Urinary bladder (tissue), 4 donors: ENCODE data around the gene GOLGA6L2. TPM values are rescaled to one million over a fixed set of nuclear protein-coding genes. Genes with fewer than 3 reads are reported as not detected.
"Not testable (repeated sequence)": the region's sequence is repeated elsewhere in the genome, so short reads cannot be mapped to it uniquely, and the experiment has no call there.

ENCODE experiments used
- DNase-seq: peaks from one replicate; pipeline ENCODE4 v3.0.0-alpha.2; 2015; ENCODE audit errors: extremely low spot score
- H3K27ac ChIP-seq: one replicate; pipeline ENCODE4 v1.5.1; 2013; ENCODE audit warnings: low read depth, mild to moderate bottlenecking, moderate library complexity
- H3K36me3 ChIP-seq: one replicate; pipeline ENCODE4 v1.6.1; 2013; ENCODE audit warnings: mild to moderate bottlenecking, moderate library complexity; ENCODE audit not compliant: insufficient read depth
- H3K4me1 ChIP-seq: one replicate; pipeline ENCODE4 v1.6.1; 2013; ENCODE audit warnings: mild to moderate bottlenecking, moderate library complexity; ENCODE audit not compliant: insufficient read depth
- H3K4me3 ChIP-seq: one replicate; pipeline ENCODE4 v1.5.1; 2013; ENCODE audit warnings: low read depth, low read length
- WGBS: extraction: QIAGEN DNeasy Blood & Tissue Kit; methylation state at CpG from one replicate; pipeline ENCODE4 v1.1.7; 2013; 5-methylcytosine and 5-hydroxymethylcytosine counted together
- polyA plus RNA-seq: library from polyadenylated mRNA; stranded (reverse); fragments of 200-250 nt; gene quantifications from one replicate; pipeline ENCODE4 v1.2.3, GENCODE V29; 2013
- total RNA-seq: library from RNA; depleted of rRNA; stranded (reverse); fragments of >200 nt; gene quantifications from one replicate; pipeline ENCODE4 v1.2.3, GENCODE V29; 2014
- donor health status: healthy with polysubstance abuse.
- donor health status: healthy.

The GOLGA6L2 gene
- total and polyA plus RNA-seq, 2 donors = not detected

DNA sequence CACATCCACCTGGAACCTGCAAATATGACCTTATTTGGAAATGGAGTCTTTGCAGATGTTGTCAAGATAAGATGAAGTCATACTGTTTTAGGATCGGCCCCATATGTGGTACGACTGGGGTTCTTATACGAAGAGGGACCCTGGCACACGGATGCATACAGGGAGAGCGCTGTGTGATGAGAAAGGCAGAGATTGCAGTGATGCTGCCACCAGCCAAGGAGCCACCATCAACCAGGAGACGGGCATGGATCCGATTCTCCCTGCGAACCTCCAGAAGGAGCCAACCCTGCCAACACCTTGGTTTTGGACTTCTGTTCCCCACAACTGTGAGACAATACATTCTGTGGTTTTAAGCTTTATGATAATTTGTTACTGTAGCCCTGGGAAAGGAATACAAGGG lies 31.2 kb downstream of the GOLGA6L2 start:
- not testable (repeated sequence) for H3K4me1 ChIP-seq, DNase-seq, H3K4me3 ChIP-seq, H3K27ac ChIP-seq, H3K36me3 ChIP-seq
- 93% methylated on average over 8 of the region's 8 CpGs for WGBS

DNA sequence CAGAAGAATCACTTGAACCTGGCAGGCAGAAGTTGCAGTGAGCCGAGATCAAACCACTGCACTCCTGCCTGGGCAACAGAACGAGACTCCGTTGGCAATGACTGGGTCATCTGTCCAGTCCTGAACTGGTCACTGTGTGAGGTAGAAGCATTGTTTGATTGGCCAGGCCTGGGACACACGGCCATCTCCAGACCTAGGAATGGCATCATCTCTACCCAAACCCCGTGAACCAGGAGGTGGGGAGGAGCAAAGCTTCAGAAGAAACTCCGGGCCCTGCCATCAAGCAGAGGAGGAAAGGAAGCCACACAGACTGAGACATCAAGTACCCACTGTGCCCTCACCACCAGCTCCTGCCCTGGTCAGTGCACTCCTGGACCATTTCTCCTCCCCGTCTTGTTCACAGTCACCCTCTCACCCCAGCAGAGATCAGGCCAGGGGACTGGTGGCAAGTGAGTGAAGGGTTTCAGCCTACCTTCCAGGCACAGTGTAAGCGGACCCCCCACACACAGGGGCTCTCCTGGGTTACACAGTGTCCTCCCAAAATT lies 31.6 kb downstream of the GOLGA6L2 start:
- no peaks in the 10 kb centered on the region for H3K36me3 ChIP-seq
- WGBS = 83% methylated on average over 8 of the region's 8 CpGs
- H3K27ac ChIP-seq = no peak overlapping the region
- H3K4me1 ChIP-seq = no peaks in the 10 kb centered on the region
- no peak for DNase-seq
- no peak overlapping the region for H3K4me3 ChIP-seq

DNA sequence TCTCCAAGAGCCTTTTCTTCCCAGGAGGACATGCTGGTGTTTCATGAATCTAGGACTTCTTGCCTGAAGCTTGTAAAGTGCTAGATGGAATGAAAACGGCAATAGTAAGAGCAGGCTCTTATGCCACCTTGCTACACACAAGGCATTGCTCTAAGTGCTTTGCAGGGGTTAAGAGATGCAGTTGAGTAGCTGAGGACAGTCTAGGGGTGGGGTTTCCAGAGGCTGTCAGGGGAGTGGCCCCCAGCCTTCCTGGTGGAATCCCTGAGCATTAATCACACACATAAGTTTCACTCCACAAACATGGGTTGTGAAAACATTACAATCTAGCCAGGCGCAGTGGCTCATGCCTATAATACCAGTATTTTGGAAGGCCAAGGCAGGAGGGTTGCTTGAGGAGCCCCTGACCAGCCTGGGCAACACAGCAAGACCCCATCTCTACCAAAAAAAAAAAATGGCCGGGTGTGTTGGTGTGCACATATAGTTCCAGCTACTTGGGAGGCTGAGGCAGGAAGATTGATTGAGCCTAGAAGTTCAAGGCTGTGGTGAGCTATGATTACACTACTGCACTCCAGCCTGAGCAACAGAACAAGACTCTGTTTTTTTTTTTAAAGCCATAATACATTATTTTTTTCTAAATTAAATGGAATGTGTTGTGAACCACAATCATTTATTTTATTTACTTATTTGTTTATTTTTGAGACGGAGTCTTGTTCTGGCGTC lies 34.0 kb downstream of the GOLGA6L2 start:
- not testable (repeated sequence) for H3K4me1 ChIP-seq, DNase-seq, H3K27ac ChIP-seq, H3K4me3 ChIP-seq, H3K36me3 ChIP-seq
- WGBS = 77% methylated on average over 5 of the region's 5 CpGs

DNA sequence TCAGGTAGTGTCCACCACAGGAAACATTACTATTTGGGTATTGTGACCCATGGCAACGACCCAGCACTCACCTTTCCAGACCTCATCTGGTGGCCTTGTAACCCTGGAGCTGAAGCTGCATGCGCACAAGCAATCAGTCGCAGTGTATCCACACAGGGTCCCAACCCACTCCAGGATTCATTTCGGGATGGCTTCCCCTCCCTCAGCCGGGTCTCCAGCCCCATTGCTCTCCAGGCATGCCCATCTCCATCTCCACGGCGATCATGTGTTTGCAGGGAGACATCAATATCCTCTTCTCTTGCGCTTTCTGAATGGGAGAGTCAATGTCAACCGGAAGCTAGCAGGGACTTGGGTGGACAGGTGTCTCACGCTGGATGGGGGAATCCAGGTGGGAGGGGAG lies 35.2 kb downstream of the GOLGA6L2 start:
- no peak for DNase-seq
- Histone ChIP-seq H3K4me1 (no peaks in the 10 kb centered on the region), H3K27ac (no peak overlapping the region), H3K4me3 (no peak overlapping the region), H3K36me3 (no peaks in the 10 kb centered on the region)
- WGBS = 80% methylated on average over 10 of the region's 10 CpGs

DNA sequence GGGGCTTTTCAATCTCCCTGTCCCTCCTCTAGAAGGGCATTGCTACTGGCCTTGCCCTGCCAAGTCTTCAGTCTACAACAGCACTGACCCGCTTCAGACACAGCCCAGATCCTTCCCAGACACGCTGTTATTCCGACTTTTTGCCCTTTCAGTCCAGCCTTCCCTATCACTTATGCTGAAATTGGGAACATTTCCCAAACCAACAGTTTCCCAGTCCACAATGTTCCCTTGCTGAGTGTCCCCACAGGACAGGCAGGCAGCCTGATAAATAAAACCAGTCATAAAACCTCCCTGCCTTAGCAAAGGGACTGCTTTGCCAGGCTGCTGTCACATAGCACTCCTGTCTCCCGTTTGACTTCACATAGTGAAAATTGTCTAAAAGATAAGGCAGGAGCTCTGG lies 43.5 kb downstream of the GOLGA6L2 start:
- 46% methylated on average over 4 of the region's 4 CpGs for WGBS
- H3K27ac ChIP-seq = no peak overlapping the region

DNA sequence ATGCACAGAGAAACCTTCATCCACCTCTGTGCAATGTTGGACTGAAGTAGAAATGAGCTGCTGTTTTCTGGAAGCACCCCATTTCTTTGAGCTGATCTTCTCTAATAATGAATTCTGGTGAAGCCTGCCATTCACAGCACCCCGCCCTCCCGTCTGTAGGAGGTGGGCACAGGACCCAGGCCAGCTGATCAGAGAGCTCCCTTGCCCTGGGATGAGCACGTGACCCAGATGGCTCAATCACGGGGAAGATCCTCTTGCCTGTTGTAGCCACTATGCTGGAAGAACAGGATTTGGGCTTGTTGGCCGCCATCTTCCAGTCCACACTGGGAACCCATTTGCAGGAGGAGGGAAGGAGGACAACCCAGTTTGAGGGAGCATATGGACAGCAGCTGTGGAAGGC lies 44.5 kb downstream of the GOLGA6L2 start:
- H3K4me1 ChIP-seq = no peaks in the 10 kb centered on the region

More for the DNA sequence above, 43.5 kb downstream of the GOLGA6L2 start:
- Histone ChIP-seq H3K4me3 (no peak overlapping the region), H3K4me1 (no peaks in the 10 kb centered on the region), H3K36me3 (no peaks in the 10 kb centered on the region)
- no peak for DNase-seq

DNA sequence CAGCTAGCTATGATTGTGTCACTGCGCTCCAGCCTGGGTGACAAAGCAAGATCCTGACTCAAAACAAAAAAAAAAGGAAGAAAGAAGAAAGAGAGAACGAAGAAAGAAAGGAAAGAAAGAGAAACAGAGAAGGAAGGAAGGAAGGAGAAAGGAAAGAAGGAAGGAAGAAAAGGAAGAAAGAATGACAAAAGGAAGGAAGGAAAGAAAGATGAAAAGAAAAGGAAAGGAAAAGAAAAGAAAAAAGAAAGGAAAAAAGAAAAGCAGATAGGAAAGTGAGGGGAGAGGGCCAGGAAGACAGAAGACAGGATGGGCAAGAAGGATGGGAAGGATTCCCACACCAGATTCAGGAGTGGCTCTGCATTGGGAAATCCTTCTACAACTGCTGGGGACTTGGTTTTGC lies 44.9 kb downstream of the GOLGA6L2 start:
- Histone ChIP-seq H3K4me3 (no peak overlapping the region), H3K4me1 (no peaks in the 10 kb centered on the region), H3K27ac (no peak overlapping the region), H3K36me3 (no peaks in the 10 kb centered on the region)
- 71% methylated on average over 2 of the region's 2 CpGs for WGBS
- no peak for DNase-seq

More for the DNA sequence above, 44.5 kb downstream of the GOLGA6L2 start:
- no peak overlapping the region for H3K27ac ChIP-seq
- H3K36me3 ChIP-seq = no peaks in the 10 kb centered on the region
- 70% methylated on average over 5 of the region's 5 CpGs for WGBS
- no peak for DNase-seq
- H3K4me3 ChIP-seq = no peak overlapping the region

DNA sequence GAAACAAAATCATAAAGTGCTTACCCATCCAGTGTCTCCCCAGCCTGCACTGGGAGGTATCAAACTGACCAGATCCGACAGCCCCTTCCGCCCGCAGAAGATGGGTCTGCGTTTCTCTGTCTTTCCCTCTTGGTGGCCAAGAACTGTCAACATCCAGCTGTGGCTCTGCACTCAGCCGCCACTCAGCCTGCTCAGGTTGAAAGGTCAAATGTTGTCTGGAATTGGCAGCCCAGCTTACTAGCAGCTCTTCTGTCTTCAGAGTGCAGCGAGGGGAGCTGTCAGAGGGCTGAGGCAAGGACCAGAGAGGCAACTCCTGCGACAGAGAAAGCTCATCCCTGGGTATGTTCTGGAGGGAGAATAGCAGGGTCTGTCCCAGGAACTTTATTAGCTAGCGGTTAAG lies 45.4 kb downstream of the GOLGA6L2 start:
- WGBS = 56% methylated on average over 8 of the region's 8 CpGs
- no peak for DNase-seq
- no peak overlapping the region for H3K4me3 ChIP-seq
- H3K4me1 ChIP-seq = no peaks in the 10 kb centered on the region
- H3K36me3 ChIP-seq = no peaks in the 10 kb centered on the region
- no peak overlapping the region for H3K27ac ChIP-seq

DNA sequence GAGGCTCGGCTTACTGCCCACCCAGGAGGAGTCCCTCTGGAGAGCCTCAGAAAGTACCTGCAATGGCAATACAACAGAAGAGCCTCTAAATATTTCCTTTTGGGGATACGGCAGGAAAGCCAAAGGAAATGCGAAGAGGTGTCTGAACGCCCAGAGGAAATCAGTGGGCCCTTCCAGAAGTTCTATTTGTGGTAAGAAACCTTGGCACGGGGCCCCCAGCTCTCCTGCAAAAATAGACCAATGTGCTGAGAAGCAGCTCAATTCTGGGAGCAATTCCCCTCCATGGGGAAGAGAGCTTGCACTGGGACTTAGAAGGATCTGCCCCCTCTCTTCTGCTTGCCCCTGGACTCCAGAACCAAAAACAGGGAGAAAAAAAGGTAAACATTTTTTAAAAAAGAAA lies 47.8 kb downstream of the GOLGA6L2 start:
- H3K4me1 ChIP-seq, H3K4me3 ChIP-seq, H3K36me3 ChIP-seq, H3K27ac ChIP-seq, DNase-seq: not testable (repeated sequence)
- 74% methylated on average over 5 of the region's 5 CpGs for WGBS

DNA sequence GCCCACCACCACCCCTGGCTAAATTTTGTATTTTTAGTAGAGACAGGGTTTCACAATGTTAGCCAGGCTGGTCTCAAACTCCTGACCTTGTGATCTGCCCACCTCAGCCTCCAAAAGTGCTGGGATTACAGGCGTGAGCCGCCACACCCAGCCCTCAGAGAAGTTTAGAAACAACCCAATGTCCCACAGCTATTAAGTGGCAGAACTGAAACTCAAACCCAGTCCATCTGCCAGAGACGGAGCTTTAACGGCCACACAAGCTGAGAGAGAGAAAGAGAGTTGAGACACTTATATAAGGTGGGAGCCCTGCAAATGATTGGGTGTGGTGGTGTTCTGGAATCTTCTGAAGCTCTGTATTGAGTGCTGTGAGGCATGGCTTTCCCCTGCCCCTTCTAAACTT lies 48.7 kb downstream of the GOLGA6L2 start:
- 90% methylated on average over 4 of the region's 4 CpGs for WGBS
- H3K27ac ChIP-seq, H3K4me1 ChIP-seq: not testable (repeated sequence)

DNA sequence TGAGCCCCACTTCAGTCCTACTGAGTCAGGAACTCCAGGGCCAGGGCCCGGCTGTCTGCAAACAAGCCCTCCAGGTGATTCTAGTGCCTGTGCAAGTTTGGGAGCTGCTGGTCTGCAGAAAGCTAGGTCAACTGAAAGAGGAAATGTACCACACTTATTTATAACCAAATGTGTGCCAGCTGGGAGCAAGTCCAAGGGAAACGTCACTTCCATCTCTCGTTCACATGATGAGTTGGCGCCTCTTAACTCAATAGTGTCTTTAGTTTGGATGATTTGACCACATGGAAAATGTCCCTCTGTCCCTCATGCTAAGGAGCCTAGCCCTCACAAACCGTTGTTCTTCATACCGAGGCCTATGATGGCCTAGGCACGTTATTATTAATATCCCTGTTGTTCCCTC lies 49.3 kb downstream of the GOLGA6L2 start:
- Histone ChIP-seq H3K36me3 (no peaks in the 10 kb centered on the region), H3K4me1 (no peaks in the 10 kb centered on the region), H3K27ac (no peak overlapping the region), H3K4me3 (no peak overlapping the region)
- DNase-seq = no peak
- 78% methylated on average over 7 of the region's 7 CpGs for WGBS

More for the DNA sequence above, 48.7 kb downstream of the GOLGA6L2 start:
- H3K4me3 ChIP-seq, DNase-seq, H3K36me3 ChIP-seq: not testable (repeated sequence)

DNA sequence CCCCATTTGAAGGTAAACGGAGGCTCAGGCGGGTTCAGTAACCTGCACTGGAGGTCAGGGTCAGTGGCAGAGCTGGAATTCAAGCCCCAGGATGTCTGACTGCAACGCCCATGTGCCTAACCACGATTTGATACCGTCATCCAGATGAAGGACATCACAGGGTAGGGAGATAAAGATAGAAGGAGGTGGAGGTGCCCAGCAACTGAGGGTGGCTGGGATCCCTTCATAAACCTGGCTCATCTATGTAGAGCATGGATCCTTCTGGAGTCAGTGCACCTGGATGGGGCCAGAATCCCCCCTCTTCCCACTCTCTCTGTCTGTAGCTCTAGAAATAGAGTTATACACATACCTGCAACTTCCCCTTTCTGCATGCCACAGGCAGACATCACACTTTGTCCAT lies 51.2 kb downstream of the GOLGA6L2 start:
- Histone ChIP-seq H3K36me3 (no peaks in the 10 kb centered on the region), H3K27ac (no peak overlapping the region), H3K4me1 (no peaks in the 10 kb centered on the region), H3K4me3 (no peak overlapping the region)
- no peak for DNase-seq
- WGBS = 74% methylated on average over 5 of the region's 5 CpGs

DNA sequence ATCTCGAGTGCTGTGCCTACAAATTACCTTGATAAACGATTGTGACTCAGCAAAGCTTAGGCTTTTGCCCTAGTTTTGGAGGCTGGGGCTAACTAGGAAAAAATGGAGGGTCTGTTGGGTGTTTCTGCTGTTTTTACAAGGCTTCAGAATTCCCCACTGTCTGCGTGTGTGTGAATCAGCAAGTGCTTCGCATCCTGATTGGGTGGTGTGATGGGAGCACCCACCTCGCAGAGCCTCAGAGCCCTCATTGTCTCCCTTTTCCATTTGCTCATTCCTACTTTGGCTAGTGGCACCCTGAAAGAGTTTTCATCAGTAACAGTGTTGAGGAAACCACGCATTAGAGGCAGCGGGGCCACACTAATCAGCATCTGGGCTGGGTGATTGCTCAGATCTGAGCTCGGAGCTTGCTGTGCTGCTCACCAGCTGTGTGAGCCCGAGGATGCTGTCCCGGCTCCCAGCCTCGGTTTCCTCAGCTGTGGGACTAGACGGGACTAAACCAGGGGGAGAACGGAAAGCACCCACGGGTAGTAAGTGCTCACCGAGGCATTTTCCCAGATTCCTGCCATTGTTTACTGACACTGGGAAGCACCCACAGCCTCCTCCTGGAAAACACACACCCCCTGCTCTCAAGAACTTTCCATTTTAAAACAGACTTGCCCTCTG lies 51.9 kb downstream of the GOLGA6L2 start:
- Histone ChIP-seq H3K4me3 (no peak overlapping the region), H3K36me3 (no peaks in the 10 kb centered on the region), H3K4me1 (no peaks in the 10 kb centered on the region), H3K27ac (no peak overlapping the region)
- 71% methylated on average over 15 of the region's 15 CpGs for WGBS
- no peak for DNase-seq
